ENCODE data around the gene EIF3A. TPM values are rescaled to one million over a fixed set of nuclear protein-coding genes. Genes with fewer than 3 reads are reported as not detected.
A peak's percentile ranks its signal among the peaks of the same experiment; 100 is the strongest.

Gene EIF3A
- total RNA-seq, 1 donor, result 135 TPM

DNA sequence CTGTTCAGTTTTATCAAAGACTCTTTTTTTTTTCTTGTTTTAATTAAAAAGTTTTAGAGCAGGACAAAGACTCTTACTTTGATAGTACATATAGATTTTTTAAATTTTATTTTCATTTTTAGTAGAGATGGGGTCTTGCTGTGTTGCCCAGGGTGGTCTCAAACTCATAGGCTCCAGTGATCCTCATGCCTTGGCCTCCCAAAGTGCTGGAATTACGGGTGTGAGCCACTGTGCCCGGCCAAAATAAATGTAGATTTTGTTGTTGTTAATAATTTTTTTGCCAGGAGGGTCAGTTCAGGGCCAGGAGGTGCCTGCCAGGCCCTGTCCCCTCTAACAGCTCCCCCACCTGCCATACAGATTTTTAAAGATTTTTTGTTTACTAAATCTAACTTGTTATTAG is 40.3 kb upstream of the EIF3A start:
- peaks cover 75% of the 10 kb centered on the region for H3K36me3 ChIP-seq (ENCODE audit: insufficient read depth, low read length)

DNA sequence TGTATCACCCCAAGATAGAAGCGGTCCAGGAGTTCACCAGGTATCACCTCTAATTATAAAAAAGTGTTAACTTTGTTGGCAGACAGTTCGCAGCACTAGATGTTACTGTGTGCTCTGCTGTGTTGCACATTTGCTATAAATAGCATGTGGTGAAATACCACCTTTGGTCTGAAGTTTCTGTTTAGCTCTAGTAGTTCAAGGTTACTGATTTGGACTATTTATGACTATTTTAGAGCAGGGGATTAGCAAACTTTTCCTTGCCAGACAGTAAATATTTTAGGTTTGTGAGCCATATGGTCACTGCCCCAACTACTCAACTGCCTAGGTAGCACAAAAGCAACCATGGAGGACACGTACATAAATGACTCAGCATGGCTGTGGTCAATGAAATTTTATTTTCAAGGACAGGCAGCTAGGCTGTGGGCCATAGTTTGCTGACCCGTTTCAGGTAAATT is 39.8 kb upstream of the EIF3A start:
- no peak for DNase-seq (ENCODE audit: insufficient read length, low spot score, missing footprints)
- TF ChIP-seq CTCF (IDR thresholded peaks at IDR 0.05; ENCODE audit: extremely low read depth, low read depth, low read length), result no peak
- peak overlapping the region; percentile 26 for H3K27ac ChIP-seq (ENCODE audit: low read depth, low read length)

More for the DNA sequence above, 40.3 kb upstream of the EIF3A start:
- no peak for DNase-seq (ENCODE audit: insufficient read length, low spot score, missing footprints)
- no peaks in the 10 kb centered on the region for H3K27me3 ChIP-seq (ENCODE audit: insufficient read depth, low read length)
- peaks cover 2% of the 10 kb centered on the region for H3K4me1 ChIP-seq (ENCODE audit: insufficient read depth, low read length)
- no peak overlapping the region for H3K4me3 ChIP-seq (ENCODE audit: insufficient read depth, low read length)
- no peaks in the 10 kb centered on the region for H3K9me3 ChIP-seq (ENCODE audit: low read depth, low read length)
- no peak overlapping the region for H2AFZ ChIP-seq (ENCODE audit: low read length)
- H4K20me1 ChIP-seq (ENCODE audit: insufficient read depth, low read length), result no peaks in the 10 kb centered on the region
- H3K4me2 ChIP-seq (ENCODE audit: insufficient read depth, low read length), result no peak overlapping the region
- H3K79me2 ChIP-seq (ENCODE audit: insufficient read depth, low read length), result no peaks in the 10 kb centered on the region
- TF ChIP-seq CTCF (IDR thresholded peaks at IDR 0.05; ENCODE audit: extremely low read depth, low read depth, low read length), result no peak
- H3K27ac ChIP-seq (ENCODE audit: low read depth, low read length), result peak overlapping the region; percentile 1

DNA sequence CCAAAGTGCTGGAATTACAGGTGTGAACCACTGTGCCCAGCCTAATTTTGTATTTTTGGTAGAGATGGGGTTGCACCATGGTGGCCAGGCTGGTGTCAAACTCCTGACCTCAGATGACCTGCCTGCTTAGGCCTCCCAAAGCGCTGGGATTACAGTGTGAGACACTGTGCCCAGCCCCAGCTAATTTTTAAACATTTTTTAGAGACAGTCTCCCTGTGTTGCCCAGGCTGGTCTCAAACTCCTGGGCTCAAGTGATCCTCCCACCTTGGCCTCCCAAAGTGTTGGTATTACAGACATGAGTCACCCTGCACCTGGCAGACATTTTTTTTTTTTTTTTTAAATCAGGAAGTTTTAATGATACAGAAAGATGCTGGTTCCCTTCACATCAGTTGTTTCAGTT is 38.8 kb upstream of the EIF3A start:
- Histone ChIP-seq H3K27ac (ENCODE audit: low read depth, low read length) (no peak overlapping the region), H3K4me1 (ENCODE audit: insufficient read depth, low read length) (peaks cover 6% of the 10 kb centered on the region), H3K36me3 (ENCODE audit: insufficient read depth, low read length) (peaks cover 79% of the 10 kb centered on the region), H3K4me3 (ENCODE audit: insufficient read depth, low read length) (no peak overlapping the region), H3K4me2 (ENCODE audit: insufficient read depth, low read length) (no peak overlapping the region), H3K9me3 (ENCODE audit: low read depth, low read length) (no peaks in the 10 kb centered on the region), H3K27me3 (ENCODE audit: insufficient read depth, low read length) (no peaks in the 10 kb centered on the region), H3K79me2 (ENCODE audit: insufficient read depth, low read length) (no peaks in the 10 kb centered on the region), H2AFZ (ENCODE audit: low read length) (no peak overlapping the region), H4K20me1 (ENCODE audit: insufficient read depth, low read length) (no peaks in the 10 kb centered on the region)
- DNase-seq (ENCODE audit: insufficient read length, low spot score, missing footprints), result no peak
- no peak for TF ChIP-seq CTCF (IDR thresholded peaks at IDR 0.05; ENCODE audit: extremely low read depth, low read depth, low read length)

More for the DNA sequence above, 39.8 kb upstream of the EIF3A start:
- Histone ChIP-seq H4K20me1 (ENCODE audit: insufficient read depth, low read length) (no peaks in the 10 kb centered on the region), H3K36me3 (ENCODE audit: insufficient read depth, low read length) (peaks cover 75% of the 10 kb centered on the region), H3K79me2 (ENCODE audit: insufficient read depth, low read length) (no peaks in the 10 kb centered on the region), H3K4me1 (ENCODE audit: insufficient read depth, low read length) (peaks cover 4% of the 10 kb centered on the region), H3K4me3 (ENCODE audit: insufficient read depth, low read length) (no peak overlapping the region), H3K9me3 (ENCODE audit: low read depth, low read length) (no peaks in the 10 kb centered on the region), H3K4me2 (ENCODE audit: insufficient read depth, low read length) (no peak overlapping the region), H3K27me3 (ENCODE audit: insufficient read depth, low read length) (no peaks in the 10 kb centered on the region), H2AFZ (ENCODE audit: low read length) (no peak overlapping the region)

DNA sequence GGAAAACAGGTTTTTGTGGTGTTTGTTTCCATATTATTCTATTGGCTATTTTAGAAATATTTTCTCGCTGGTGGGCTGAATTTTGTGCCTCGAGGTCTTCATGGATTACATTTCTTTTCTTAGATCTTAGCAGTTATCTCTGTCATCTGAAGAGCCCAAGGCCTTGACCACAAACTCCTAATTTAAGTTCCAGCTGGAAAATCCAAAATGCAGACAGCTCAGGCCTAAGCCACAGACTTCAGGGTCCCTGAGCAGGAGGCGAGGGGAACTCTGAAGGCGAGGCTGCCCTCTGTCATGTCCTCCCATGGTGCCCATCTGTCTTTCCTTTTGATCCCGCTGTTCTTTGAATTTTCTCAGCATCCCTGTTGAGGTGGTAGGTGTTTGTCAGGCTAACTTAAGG is 37.6 kb upstream of the EIF3A start:
- H3K4me2 ChIP-seq (ENCODE audit: insufficient read depth, low read length), result no peak overlapping the region
- H3K79me2 ChIP-seq (ENCODE audit: insufficient read depth, low read length), result no peaks in the 10 kb centered on the region
- H3K4me3 ChIP-seq (ENCODE audit: insufficient read depth, low read length), result no peak overlapping the region
- peaks cover 18% of the 10 kb centered on the region for H3K4me1 ChIP-seq (ENCODE audit: insufficient read depth, low read length)
- H3K27ac ChIP-seq (ENCODE audit: low read depth, low read length), result no peak overlapping the region
- H4K20me1 ChIP-seq (ENCODE audit: insufficient read depth, low read length), result no peaks in the 10 kb centered on the region
- peaks cover 72% of the 10 kb centered on the region for H3K36me3 ChIP-seq (ENCODE audit: insufficient read depth, low read length)
- H3K27me3 ChIP-seq (ENCODE audit: insufficient read depth, low read length), result no peaks in the 10 kb centered on the region
- H3K9me3 ChIP-seq (ENCODE audit: low read depth, low read length), result no peaks in the 10 kb centered on the region
- no peak for TF ChIP-seq CTCF (IDR thresholded peaks at IDR 0.05; ENCODE audit: extremely low read depth, low read depth, low read length)
- DNase-seq (ENCODE audit: insufficient read length, low spot score, missing footprints), result no peak
- no peak overlapping the region for H2AFZ ChIP-seq (ENCODE audit: low read length)

Data from osteoblast (primary cell).